ENCODE measurements around the gene CEP57.

DNA sequence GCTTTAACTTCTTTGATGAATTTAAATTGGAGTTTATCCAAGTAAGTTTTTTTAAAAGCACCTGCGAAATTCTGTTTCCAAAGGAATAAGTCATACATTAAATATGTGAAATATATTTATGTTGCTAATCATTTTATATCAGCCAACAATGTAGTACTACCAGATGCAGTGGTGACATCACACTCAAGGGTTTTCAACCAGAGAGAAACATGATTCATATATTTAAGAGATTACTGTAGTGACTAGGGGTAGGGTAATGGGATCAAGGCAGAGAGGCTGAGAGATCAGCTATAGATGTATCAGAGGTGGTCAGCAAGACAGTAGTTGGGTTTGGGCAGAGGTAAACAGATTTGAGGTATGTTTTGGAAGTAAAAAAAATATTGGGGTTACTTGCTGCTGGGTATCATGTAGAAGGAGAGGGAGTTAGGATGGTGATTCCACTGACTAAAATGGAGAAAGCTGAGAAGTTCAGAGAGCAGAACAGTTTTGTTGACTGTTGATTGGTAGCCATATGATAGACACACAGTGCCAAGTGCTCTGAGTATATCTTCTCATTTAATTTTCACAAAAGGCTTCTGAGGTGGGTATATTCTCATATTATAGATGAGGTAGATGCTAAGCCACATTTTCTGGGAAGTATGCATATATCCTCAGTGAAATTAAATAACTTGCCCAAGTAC, 39.4 kb downstream of the CEP57 start:
- TF ChIP-seq, protein P1, sequence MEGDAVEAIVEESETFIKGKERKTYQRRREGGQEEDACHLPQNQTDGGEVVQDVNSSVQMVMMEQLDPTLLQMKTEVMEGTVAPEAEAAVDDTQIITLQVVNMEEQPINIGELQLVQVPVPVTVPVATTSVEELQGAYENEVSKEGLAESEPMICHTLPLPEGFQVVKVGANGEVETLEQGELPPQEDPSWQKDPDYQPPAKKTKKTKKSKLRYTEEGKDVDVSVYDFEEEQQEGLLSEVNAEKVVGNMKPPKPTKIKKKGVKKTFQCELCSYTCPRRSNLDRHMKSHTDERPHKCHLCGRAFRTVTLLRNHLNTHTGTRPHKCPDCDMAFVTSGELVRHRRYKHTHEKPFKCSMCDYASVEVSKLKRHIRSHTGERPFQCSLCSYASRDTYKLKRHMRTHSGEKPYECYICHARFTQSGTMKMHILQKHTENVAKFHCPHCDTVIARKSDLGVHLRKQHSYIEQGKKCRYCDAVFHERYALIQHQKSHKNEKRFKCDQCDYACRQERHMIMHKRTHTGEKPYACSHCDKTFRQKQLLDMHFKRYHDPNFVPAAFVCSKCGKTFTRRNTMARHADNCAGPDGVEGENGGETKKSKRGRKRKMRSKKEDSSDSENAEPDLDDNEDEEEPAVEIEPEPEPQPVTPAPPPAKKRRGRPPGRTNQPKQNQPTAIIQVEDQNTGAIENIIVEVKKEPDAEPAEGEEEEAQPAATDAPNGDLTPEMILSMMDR (IDR thresholded peaks at IDR 0.05), result no peak
- no peak for TF ChIP-seq POLR2A (IDR thresholded peaks at IDR 0.05)
